ENCODE data around the gene FFAR1.

The FFAR1 gene

GRCh38 chr19:35396240-35396885 lies 48.7 kb downstream of the FFAR1 start:
- Histone ChIP-seq H3K4me3 (ENCODE audit: low read depth, low read length) (no peak overlapping the region), H3K27ac (no peak overlapping the region), H3K27me3 (replicated peaks) (no peaks in the 10 kb centered on the region), H3K36me3 (replicated peaks) (no peaks in the 10 kb centered on the region)
- no peak for DNase-seq
- in situ Hi-C loops (cut with HindIII; ENCODE audit: low pct_ligation_motif_present, low sequenced_read_pairs), result no loop called here
- no peak for TF ChIP-seq CTCF (IDR thresholded peaks at IDR 0.05; ENCODE audit: low read depth, low read length, missing control alignments)

- Histone ChIP-seq H3K27me3 (replicated peaks) (no peaks in the 10 kb centered on the region), H3K4me3 (ENCODE audit: low read depth, low read length) (no peak overlapping the region), H3K27ac (no peak overlapping the region), H3K36me3 (replicated peaks) (no peaks in the 10 kb centered on the region)
- in situ Hi-C loops (cut with HindIII; ENCODE audit: low pct_ligation_motif_present, low sequenced_read_pairs), result no loop called here
- DNase-seq, result no peak
- no peak for TF ChIP-seq CTCF (IDR thresholded peaks at IDR 0.05; ENCODE audit: low read depth, low read length, missing control alignments)
These were observed 49.4 kb downstream of the FFAR1 start for GRCh38 chr19:35397064-35397463.

All from brain microvascular endothelial cell (primary cell).